ENCODE data around the gene CDC37.

The CDC37 gene

GRCh38 chr19:10403137-10404021 lies at the start of gene CDC37:
TSS of gene CDC37 (minus strand) at chr19:10403542. CDS start at chr19:10403479, 63 bp downstream.
- DNase-seq (ENCODE audit: low spot score) = peak; percentile 96

GRCh38 chr19:10450853-10451609 lies 47.7 kb upstream of the CDC37 start:
- DNase-seq (ENCODE audit: low spot score) = peak; percentile 66

- DNase-seq (ENCODE audit: low spot score) = no peak
Measured at GRCh38 chr19:10450191-10450852, 47.0 kb upstream of the CDC37 start.

GRCh38 chr19:10449037-10449436 lies 45.7 kb upstream of the CDC37 start:
- DNase-seq (ENCODE audit: low spot score) = no peak

- no peak for DNase-seq (ENCODE audit: low spot score)
Measured at GRCh38 chr19:10442698-10443097, 39.4 kb upstream of the CDC37 start.

- DNase-seq (ENCODE audit: low spot score) = no peak
Measured at GRCh38 chr19:10439588-10439987, 36.2 kb upstream of the CDC37 start.

GRCh38 chr19:10433131-10433536 lies 29.8 kb upstream of the CDC37 start:
- DNase-seq (ENCODE audit: low spot score) = no peak

GRCh38 chr19:10432736-10433130 lies 29.4 kb upstream of the CDC37 start:
- DNase-seq (ENCODE audit: low spot score) = no peak

- no peak for DNase-seq (ENCODE audit: low spot score)
Measured at GRCh38 chr19:10431943-10432735, 28.8 kb upstream of the CDC37 start.

GRCh38 chr19:10431254-10431942 lies 28.1 kb upstream of the CDC37 start:
- DNase-seq (ENCODE audit: low spot score) = no peak

GRCh38 chr19:10430505-10431253 lies 27.3 kb upstream of the CDC37 start:
- DNase-seq (ENCODE audit: low spot score) = no peak

- DNase-seq (ENCODE audit: low spot score) = no peak
Measured at GRCh38 chr19:10428996-10429381, 25.6 kb upstream of the CDC37 start.

- DNase-seq (ENCODE audit: low spot score) = no peak
Measured at GRCh38 chr19:10427169-10427568, 23.8 kb upstream of the CDC37 start.

GRCh38 chr19:10424011-10424637 lies 20.8 kb upstream of the CDC37 start:
- DNase-seq (ENCODE audit: low spot score) = peak; percentile 79

GRCh38 chr19:10422846-10423245 lies 19.5 kb upstream of the CDC37 start:
- DNase-seq (ENCODE audit: low spot score) = no peak

GRCh38 chr19:10422046-10422461 lies 18.7 kb upstream of the CDC37 start:
- DNase-seq (ENCODE audit: low spot score) = no peak

- DNase-seq (ENCODE audit: low spot score) = no peak
Measured at GRCh38 chr19:10421240-10422045, 18.1 kb upstream of the CDC37 start.

GRCh38 chr19:10420444-10421239 lies 17.3 kb upstream of the CDC37 start, which contains the start of gene PDE4A:
TSS of gene PDE4A (plus strand) at chr19:10420538. CDS start at chr19:10420765, 227 bp downstream.
- DNase-seq (ENCODE audit: low spot score) = no peak
